ENCODE results near the gene ADAMTS8.

Gene ADAMTS8

GRCh38 chr11:130389335-130389935, 39.0 kb downstream of the ADAMTS8 start:
- no peak for DNase-seq

DNA sequence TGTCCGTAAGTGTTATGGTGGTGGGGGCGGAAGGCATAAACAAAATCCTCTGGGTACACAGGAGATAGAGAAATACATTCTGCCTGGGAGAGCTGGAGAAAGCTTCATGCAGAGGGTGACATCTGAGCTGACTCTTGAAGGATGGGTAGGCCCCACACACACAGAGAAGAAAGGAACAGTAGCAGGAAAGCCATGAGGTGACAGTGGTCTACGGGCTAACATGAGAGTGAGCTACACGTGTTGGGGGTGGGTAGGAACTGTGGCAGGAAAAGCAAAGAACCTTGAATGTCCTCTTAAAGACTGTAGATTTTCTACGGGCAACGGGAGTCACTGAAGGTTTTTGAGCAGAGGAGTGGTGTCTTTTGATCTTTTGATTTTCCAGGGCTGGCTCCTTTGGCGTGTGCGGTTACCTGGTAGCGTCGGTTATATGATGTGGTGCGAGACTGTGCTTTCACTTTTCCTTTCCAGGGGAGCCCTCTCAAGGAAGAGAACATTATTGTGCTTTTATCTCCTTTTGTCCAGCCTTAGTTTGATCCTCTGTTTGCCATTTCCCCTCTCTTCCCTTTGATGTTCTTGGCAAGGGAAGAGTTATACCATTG, 39.7 kb downstream of the ADAMTS8 start:
- peak in 1 of 2 donors; percentile 9 for DNase-seq

DNA sequence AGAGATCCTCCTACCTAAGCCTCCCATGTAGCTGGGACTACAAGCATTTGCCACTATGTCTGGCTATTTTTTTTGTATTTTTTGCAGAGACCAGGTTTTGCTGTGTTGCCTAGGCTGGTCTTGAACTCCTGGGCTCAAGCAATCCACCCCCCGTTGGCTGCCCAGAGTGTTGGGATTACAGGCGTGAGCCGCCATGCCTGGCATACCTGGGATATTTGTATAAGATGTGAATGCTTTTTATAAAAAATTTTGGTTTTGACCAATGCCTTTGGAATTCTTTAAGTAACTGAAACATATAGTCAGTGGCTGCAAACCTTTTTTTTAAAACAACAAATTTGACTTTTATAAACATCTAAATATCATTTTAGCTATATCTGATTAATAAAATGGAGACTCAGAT, 42.4 kb downstream of the ADAMTS8 start:
- no peak for DNase-seq

DNA sequence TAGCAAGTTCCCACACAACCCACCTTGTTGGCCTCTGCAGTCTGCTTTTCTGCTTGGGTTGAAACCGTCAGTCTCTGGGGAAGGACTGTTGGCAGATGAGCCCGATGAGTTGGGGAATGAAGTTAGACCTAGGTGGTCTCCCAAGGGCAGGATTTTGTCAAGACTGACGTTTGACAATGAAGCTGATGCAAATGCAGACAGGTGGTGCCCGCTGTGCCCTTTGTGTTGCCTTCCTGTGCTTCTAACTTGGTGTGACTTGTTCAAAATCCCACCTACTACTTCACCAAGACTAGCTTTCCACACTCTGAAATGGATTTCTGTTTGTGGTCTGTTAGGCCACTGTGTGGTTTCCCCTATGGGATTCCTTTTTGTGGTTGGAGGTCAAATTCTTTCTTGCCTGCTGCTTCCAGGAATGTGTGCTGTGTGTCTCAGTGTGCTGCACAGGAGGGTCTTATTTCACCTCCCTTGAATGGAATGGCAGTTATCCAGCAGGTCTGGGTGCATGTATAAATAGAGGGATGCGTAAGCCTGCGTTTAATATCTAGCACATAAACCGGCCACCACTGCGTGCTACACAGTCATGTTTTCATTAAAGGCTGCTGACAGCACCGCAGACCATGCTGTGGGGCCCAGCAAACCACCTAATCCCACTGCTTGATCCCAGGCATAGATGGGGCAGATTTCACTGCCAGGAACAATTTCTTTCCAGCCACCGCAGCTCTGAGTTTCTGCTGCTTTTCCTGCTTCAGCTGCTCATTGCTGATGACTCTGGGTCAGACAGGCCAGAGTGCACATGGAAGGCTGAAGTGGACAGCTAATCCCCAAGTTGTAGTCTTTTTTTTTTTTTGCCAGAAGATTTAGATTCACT, 44.8 kb downstream of the ADAMTS8 start:
- no peak for DNase-seq

DNA sequence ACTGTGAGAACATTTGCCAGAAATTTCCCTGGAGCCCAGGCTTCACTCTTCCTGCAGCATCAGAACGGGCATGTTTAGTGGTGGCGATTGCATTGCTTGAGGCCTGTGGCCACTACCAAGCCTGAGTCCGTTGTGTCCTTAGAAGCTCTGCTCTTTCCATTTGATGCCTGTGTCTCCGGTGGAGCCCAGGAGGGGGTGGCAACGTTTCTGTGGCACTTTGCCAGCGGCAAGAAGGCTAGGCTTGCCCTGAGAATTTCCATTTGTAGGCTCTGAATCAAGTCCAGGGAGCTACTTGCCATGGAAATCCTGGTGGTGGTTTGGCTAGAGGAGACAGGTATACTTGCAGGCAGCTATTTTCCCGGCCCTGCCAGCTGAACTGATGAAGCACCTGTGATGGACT, 47.1 kb downstream of the ADAMTS8 start:
- DNase-seq: no peak

GRCh38 chr11:130380778-130381177, 47.6 kb downstream of the ADAMTS8 start:
- no peak for DNase-seq

- no peak for DNase-seq
Measured at GRCh38 chr11:130379276-130379675, 49.1 kb downstream of the ADAMTS8 start.

GRCh38 chr11:130370845-130371590, 57.4 kb downstream of the ADAMTS8 start:
- no peak for DNase-seq

DNA sequence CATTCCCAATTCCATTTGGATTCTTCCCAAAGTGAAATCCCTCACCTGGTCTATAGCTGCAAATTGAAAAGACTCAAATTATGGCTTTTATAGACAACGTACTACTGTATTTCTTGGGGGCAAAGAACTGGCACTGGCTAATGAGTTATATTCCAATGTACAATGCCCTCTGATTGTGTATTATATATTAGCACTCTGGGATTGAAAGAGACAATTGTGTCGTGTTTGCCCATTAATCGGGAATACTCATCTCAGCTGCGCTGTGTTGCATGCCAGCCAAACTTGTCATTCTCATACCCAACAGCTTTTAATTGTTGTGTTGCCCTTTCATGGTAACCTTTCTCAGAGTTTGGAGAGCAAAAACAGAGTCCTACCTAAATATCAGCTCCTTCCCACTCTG, 58.7 kb downstream of the ADAMTS8 start:
- DNase-seq: no peak

DNA sequence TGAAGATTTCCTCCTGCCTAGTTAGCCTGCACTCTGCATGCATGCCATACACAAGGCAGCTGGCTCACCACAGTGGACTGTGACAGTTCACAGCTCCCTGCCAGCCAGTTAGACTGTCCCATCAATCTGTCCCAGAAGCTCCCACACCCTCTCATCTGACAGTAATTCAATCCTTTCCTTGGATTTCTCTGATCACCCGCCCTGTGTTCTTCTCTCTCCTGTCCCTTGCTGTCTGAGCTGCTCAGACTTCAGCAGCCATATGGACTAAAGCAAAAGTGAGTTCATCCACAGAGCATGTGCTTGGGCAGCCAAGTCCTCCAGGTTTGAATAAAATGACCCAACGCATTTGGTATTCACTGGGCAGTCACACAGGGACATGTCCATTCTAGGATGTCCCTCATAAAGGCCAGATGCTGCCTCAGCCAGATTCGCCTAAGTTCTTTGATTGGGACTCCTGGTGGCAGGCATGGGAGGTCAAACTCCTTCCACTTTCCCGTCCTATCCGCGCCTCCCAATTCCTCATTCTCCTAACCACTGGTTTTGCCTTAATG, 59.2 kb downstream of the ADAMTS8 start:
- DNase-seq: no peak

DNA sequence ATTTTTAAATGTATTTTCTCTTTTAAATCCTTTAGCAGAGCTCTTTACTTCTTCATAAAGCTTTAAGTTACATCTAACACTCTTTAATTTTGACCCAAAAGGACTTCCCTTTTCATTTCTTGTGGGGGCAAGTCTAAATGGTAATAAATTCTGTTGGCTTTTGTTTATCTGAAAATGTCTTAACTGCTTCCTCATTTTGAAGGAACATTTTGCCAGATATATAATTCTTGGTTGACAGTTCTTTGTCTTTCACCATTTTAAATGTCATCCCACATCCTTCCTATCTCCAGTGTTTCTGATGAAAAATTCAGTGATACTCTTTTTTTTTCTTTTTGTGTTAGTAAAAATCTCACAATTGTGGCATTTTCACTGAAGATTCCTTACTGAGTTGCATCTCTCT, 69.0 kb downstream of the ADAMTS8 start:
- DNase-seq: no peak

GRCh38 chr11:130358398-130358797, 70.0 kb downstream of the ADAMTS8 start:
- DNase-seq: no peak

All from stimulated activated CD4-positive, alpha-beta T cell treated with anti-CD3 and anti-CD28 coated beads, Interleukin-2, amount 100 ng/mL, for 24 hours (primary cell).